HL-60 (cell line): ENCODE results near the gene NIF3L1.

ENCODE experiments used
- DNase-seq, 2 experiments: peaks; one replicate each; pipeline ENCODE4 v3.0.0-alpha.2; 2010 to 2020; ENCODE audit warnings: low read depth in 1 of 2, low spot score in 1 of 2
- H3K27ac ChIP-seq: fragments of 250-450 bp; sonication (Bioruptor Pico); replicated peaks from 2 replicates; pipeline ENCODE4 v1.5.1; 2020; ENCODE audit warnings: mild to moderate bottlenecking, moderate library complexity
- H3K27me3 ChIP-seq: fragments of 250-450 bp; sonication (Bioruptor Pico); 2 replicates; pipeline ENCODE4 v1.5.1; 2021; ENCODE audit warnings: mild to moderate bottlenecking, moderate library complexity; ENCODE audit not compliant: insufficient read depth, poor library complexity, severe bottlenecking
- H3K4me3 ChIP-seq: replicated peaks from 2 replicates; pipeline ENCODE4 v1.5.1; 2011; ENCODE audit warnings: mild to moderate bottlenecking, control low read depth, low read length; ENCODE audit not compliant: insufficient read depth
- GABPA ChIP-seq: IDR thresholded peaks from 2 replicates; pipeline ENCODE4 v1.6.1; 2012; ENCODE audit warnings: low read depth
- POLR2AphosphoS5 ChIP-seq: IDR thresholded peaks from 2 replicates; pipeline ENCODE4 v1.6.1; 2012; ENCODE audit warnings: low read depth
- SPI1 ChIP-seq: IDR thresholded peaks from 2 replicates; pipeline ENCODE4 v1.6.1; 2012; ENCODE audit warnings: low read depth, mild to moderate bottlenecking, borderline replicate concordance
- TF ChIP-seq, protein P1 (sequence below): IDR thresholded peaks from one replicate; pipeline ENCODE4 v1.5.1; 2011; ENCODE audit warnings: low read length, control low read depth, inconsistent platforms; ENCODE audit not compliant: insufficient read depth
- TF ChIP-seq, protein P2 (sequence below): IDR thresholded peaks from 2 replicates; pipeline ENCODE4 v1.6.1; 2012; ENCODE audit warnings: low read depth; ENCODE audit not compliant: insufficient replicate concordance

The NIF3L1 gene

DNA sequence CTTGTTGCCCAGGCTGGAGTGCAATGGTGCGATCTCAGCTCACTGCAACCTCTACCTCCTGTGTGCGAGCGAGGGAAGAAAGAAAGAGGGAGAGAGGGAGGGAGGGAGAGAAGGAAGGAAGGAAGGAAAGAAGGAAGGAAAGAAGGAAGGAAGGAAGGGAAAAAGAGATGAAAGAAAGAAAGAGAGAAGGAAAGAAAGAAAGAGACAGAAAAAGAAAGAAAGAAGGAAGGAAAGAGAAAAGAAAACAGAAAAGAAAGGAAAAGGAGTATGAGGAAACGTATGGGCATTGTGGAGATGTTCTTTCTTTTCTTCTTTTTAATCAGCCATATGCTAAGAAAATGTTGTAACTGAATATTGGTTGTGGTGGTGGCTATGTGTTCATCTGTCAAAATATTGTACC lies 41.2 kb upstream of the NIF3L1 start:
- H3K27ac ChIP-seq: no peak overlapping the region
- TF ChIP-seq, protein P1, sequence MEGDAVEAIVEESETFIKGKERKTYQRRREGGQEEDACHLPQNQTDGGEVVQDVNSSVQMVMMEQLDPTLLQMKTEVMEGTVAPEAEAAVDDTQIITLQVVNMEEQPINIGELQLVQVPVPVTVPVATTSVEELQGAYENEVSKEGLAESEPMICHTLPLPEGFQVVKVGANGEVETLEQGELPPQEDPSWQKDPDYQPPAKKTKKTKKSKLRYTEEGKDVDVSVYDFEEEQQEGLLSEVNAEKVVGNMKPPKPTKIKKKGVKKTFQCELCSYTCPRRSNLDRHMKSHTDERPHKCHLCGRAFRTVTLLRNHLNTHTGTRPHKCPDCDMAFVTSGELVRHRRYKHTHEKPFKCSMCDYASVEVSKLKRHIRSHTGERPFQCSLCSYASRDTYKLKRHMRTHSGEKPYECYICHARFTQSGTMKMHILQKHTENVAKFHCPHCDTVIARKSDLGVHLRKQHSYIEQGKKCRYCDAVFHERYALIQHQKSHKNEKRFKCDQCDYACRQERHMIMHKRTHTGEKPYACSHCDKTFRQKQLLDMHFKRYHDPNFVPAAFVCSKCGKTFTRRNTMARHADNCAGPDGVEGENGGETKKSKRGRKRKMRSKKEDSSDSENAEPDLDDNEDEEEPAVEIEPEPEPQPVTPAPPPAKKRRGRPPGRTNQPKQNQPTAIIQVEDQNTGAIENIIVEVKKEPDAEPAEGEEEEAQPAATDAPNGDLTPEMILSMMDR: no peak
- no peak for TF ChIP-seq SPI1
- TF ChIP-seq, protein P2, sequence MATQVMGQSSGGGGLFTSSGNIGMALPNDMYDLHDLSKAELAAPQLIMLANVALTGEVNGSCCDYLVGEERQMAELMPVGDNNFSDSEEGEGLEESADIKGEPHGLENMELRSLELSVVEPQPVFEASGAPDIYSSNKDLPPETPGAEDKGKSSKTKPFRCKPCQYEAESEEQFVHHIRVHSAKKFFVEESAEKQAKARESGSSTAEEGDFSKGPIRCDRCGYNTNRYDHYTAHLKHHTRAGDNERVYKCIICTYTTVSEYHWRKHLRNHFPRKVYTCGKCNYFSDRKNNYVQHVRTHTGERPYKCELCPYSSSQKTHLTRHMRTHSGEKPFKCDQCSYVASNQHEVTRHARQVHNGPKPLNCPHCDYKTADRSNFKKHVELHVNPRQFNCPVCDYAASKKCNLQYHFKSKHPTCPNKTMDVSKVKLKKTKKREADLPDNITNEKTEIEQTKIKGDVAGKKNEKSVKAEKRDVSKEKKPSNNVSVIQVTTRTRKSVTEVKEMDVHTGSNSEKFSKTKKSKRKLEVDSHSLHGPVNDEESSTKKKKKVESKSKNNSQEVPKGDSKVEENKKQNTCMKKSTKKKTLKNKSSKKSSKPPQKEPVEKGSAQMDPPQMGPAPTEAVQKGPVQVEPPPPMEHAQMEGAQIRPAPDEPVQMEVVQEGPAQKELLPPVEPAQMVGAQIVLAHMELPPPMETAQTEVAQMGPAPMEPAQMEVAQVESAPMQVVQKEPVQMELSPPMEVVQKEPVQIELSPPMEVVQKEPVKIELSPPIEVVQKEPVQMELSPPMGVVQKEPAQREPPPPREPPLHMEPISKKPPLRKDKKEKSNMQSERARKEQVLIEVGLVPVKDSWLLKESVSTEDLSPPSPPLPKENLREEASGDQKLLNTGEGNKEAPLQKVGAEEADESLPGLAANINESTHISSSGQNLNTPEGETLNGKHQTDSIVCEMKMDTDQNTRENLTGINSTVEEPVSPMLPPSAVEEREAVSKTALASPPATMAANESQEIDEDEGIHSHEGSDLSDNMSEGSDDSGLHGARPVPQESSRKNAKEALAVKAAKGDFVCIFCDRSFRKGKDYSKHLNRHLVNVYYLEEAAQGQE: no peak
- DNase-seq: no peak
- no peak overlapping the region for H3K4me3 ChIP-seq
- no peaks in the 10 kb centered on the region for H3K27me3 ChIP-seq

DNA sequence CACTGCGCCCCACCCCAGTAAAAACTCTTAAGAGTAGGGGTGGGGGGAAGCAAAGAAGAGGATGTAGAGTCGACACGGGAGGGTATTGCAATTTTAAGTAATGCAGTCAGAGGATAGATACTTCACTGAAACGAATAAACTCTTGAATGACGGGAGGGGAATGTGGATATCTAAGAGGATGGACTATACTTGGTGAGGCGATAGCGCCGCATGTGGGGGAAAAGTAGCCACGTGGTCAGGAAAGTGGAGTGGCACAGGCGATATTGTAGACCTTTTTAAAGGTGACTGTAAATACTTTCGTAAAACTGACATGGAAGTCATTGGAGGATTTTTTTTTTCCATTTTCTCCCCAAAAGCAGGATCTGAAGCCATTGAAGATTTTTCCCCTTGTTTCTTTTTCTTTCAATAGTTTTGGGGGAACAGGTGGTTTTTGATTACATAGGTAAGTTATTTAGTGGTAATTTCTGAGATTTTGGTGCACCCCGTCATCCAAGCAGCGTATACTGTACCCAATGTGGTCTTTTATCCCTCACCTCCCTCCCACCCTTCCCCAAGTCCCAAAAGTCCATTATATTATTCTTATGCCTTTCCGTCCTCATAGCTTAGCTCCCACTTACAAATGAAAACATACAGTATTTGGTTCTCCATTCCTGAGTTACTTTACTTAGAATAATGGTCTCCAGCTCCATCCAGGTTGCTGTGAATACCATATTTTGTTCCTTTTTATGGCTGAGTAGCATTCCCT lies 38.5 kb upstream of the NIF3L1 start:
- no peak overlapping the region for H3K27ac ChIP-seq

DNA sequence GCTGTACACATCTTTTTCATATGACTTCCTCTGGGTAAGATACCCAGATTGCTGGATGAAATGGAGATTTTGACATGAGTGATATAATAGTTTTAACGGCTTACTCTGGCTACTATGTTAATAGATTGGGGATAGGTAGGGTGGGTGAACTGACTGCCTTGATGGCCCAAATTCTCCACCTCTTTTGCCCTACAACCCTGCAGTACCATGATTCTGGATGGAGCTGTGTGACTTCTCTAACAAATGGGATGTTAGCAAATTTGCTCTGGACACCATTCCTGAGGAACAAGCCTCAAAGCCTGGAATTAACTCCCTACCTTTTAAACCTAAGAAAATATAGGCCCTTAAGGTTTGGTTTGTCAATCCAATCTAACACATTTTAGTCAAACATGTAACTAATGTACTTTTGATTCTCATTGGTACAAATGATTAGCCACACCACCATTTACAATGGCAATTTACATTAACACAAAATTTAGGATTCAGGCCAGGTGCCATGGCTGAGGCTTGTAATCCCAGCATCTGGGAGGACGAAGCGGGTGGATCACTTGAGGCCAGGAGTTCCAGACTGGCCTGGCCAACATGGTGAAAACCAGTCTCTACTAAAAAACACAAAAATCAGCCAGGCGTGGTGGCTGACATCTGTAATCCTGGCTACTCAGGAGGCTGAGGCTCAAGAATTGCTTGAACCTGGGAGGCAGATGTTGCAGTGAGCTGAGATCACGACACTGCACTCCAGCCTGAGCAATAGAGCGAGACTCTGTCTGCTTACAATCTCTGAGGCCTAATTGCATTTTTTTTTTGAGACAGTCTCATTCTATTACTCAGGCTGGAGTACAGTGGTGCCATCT lies 37.5 kb upstream of the NIF3L1 start:
- TF ChIP-seq POLR2AphosphoS5 (no peak; the same call in 1 of the 2 replicates), SPI1 (no peak), GABPA (no peak)
- TF ChIP-seq, protein P2: no peak
- TF ChIP-seq, protein P1: no peak
- no peak for DNase-seq
- Histone ChIP-seq H3K27me3 (no peaks in the 10 kb centered on the region), H3K27ac (no peak overlapping the region), H3K4me3 (no peak overlapping the region)

More for the DNA sequence above, 38.5 kb upstream of the NIF3L1 start:
- H3K27me3 ChIP-seq: no peaks in the 10 kb centered on the region
- DNase-seq: no peak
- TF ChIP-seq, protein P2: no peak
- TF ChIP-seq, protein P1: no peak
- TF ChIP-seq POLR2AphosphoS5 (no peak), GABPA (no peak), SPI1 (no peak)
- H3K4me3 ChIP-seq: no peak overlapping the region
